Measurements from ENCODE around the gene SALL2.

DNA sequence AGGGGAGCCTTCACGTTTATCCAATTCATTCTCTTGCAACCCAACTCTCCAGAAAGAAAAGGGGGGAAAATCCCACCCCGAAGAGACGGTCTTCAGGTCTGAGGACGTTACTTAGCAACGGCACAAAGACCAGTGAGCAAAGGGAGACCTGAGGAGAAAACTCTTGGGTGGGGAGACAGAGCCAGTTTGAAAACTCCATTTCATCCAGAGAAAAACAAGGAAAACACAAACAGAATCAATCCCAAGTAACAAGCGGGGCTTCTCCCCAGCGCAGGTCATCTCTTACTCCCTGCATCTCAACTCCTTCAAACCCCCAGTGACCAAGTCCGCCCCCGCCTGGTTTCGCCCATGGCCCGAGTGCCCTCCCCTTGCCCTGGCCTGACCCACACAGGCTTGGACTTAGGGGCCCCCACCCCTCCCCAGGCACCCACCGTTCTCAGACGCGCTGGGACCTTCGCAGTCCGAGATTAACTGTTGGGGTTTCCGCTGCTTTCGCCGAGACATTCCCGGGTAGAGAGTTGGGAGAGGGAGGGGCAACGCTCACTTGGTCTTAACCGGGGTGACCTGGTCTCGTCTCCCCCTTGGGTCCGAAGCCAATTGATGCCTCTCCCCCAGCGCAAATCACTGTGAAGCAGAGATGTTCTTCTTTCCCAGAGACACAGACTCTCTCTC, 10.4 kb upstream of the SALL2 start:
- no peak for TF ChIP-seq EZH2 (IDR thresholded peaks at IDR 0.05; ENCODE audit: borderline replicate concordance, low read depth, low read length, poor library complexity, severe bottlenecking)
- TF ChIP-seq, protein P1, sequence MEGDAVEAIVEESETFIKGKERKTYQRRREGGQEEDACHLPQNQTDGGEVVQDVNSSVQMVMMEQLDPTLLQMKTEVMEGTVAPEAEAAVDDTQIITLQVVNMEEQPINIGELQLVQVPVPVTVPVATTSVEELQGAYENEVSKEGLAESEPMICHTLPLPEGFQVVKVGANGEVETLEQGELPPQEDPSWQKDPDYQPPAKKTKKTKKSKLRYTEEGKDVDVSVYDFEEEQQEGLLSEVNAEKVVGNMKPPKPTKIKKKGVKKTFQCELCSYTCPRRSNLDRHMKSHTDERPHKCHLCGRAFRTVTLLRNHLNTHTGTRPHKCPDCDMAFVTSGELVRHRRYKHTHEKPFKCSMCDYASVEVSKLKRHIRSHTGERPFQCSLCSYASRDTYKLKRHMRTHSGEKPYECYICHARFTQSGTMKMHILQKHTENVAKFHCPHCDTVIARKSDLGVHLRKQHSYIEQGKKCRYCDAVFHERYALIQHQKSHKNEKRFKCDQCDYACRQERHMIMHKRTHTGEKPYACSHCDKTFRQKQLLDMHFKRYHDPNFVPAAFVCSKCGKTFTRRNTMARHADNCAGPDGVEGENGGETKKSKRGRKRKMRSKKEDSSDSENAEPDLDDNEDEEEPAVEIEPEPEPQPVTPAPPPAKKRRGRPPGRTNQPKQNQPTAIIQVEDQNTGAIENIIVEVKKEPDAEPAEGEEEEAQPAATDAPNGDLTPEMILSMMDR (conservative IDR thresholded peaks at IDR 0.05; ENCODE audit: low read depth, low read length), result no peak
